Activated CD4-positive, alpha-beta memory T cell treated with anti-CD3 and anti-CD28 coated beads for 36 hours (primary cell): ENCODE results near the gene RBM19. TPM values are rescaled to one million over a fixed set of nuclear protein-coding genes. Genes with fewer than 3 reads are reported as not detected.

Experiments used
- CTCF ChIA-PET: fragments of 350-600 bp; sonication (Branson Sonifier 250); formaldehyde crosslinking; loops from one replicate; lab custom pipeline; 2021; ENCODE audit warnings: antibody characterized with exemption, inconsistent platforms; lab: Charles Lee
- POLR2A ChIA-PET: fragments of 350-600 bp; sonication (Branson Sonifier 250); formaldehyde crosslinking; loops from one replicate; lab custom pipeline; 2021; ENCODE audit warnings: antibody characterized with exemption; lab: Charles Lee
- DNase-seq: peaks from one replicate; pipeline ENCODE4 v3.0.0-alpha.2; 2020
- H3K27ac Mint-ChIP-seq: one replicate; pipeline ENCODE4 v1.8.0; 2021; ENCODE audit warnings: mixed read lengths
- H3K27me3 Mint-ChIP-seq: one replicate; pipeline ENCODE4 v1.8.0; 2021; ENCODE audit warnings: mixed read lengths
- H3K36me3 Mint-ChIP-seq: one replicate; pipeline ENCODE4 v1.8.0; 2021; ENCODE audit warnings: mixed read lengths
- H3K4me1 Mint-ChIP-seq: one replicate; pipeline ENCODE4 v1.8.0; 2021; ENCODE audit warnings: low read depth, mixed read lengths
- H3K4me3 Mint-ChIP-seq: one replicate; pipeline ENCODE4 v1.8.0; 2021; ENCODE audit warnings: mild to moderate bottlenecking, mixed read lengths
- H3K9me3 Mint-ChIP-seq: one replicate; pipeline ENCODE4 v1.8.0; 2021; ENCODE audit warnings: mixed read lengths
- intact Hi-C: fragments of 100-400 bp; cut with micrococcal nuclease; formaldehyde crosslinking; loops from one replicate; pipeline ENCODE4 v1.15.1; 2023
- total RNA-seq, 2 experiments: library from RNA; stranded (reverse); gene quantifications; one replicate each; pipeline ENCODE4 v1.2.3, GENCODE V29; 2021

RBM19 gene
- total RNA-seq, 2 experiments from 2014 or later, result 69.6 to 74.1 TPM

DNA sequence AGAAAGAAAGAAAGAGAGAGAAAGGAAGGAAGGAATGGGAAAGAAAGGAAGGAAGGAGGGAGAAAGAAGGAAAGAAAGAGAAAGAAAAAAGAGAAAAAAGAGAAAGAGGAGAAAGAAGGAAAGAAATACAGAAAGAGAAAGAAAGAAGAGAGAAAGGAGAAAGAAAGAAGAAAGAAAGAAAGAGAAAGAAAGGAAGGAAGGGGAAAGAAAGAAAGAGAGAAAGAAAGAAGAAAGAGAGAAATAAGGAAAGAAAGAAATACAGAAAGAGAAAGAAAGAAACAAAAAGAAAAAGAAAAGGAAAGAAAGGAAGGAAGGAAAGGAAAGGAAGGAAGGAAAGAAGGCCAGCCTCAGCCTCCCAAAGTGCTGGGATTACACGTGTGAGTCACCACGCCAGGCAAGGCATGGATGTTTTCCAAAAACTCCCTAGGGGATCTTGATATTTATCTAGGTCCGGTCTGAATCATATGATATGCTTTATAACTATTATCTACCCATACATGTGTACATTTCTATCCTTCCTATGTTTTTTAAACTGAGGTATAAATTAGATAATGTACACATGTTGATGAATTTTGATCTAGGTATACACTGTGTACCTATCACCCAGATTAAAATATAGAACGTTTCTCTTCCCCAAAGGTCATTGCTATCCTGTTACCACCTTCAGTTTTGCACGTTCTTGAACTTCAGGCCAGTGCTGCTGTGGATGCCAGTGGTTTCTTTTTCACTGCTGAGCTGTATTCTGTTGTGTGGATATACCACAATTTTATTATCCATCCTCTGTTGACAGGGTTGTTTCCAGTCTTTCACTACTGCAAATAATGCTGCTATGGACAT lies 177.9 kb downstream of the RBM19 start:
- H3K27ac Mint-ChIP-seq, result no peak overlapping the region
- DNase-seq, result no peak
- H3K4me1 Mint-ChIP-seq, result no peaks in the 10 kb centered on the region
- H3K9me3 Mint-ChIP-seq, result peaks cover 22% of the 10 kb centered on the region
- no peak overlapping the region for H3K4me3 Mint-ChIP-seq
- ChIA-PET POLR2A (no interaction called here), CTCF (no interaction called here)
- intact Hi-C loops, result no loop called here
- H3K36me3 Mint-ChIP-seq, result no peaks in the 10 kb centered on the region
- no peaks in the 10 kb centered on the region for H3K27me3 Mint-ChIP-seq

DNA sequence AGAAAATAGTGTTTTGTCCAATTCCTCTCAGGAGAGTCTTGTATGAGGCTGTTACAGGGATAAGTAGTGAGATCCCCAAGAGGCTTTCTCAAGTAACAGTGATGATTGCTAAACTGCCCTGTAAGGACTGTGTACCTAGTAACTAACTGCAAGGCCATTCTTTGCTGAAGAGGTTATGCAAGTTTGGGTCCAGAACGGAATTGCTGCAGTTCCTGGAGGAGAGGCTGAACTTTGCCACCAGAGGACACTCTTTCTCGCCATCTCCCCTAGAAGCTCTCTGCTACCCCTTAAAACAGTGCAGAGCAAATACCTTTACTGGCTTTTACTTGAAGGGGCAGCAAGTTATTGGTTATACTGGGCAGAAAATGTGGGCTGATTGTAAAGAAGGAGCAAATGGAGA lies 180.0 kb downstream of the RBM19 start:
- Mint-ChIP-seq H3K9me3 (peaks cover 17% of the 10 kb centered on the region), H3K27ac (no peak overlapping the region), H3K4me1 (no peaks in the 10 kb centered on the region), H3K4me3 (no peak overlapping the region), H3K27me3 (peaks cover 7% of the 10 kb centered on the region), H3K36me3 (no peaks in the 10 kb centered on the region)
- intact Hi-C loops, result no loop called here
- ChIA-PET CTCF (no interaction called here), POLR2A (no interaction called here)
- DNase-seq, result no peak

DNA sequence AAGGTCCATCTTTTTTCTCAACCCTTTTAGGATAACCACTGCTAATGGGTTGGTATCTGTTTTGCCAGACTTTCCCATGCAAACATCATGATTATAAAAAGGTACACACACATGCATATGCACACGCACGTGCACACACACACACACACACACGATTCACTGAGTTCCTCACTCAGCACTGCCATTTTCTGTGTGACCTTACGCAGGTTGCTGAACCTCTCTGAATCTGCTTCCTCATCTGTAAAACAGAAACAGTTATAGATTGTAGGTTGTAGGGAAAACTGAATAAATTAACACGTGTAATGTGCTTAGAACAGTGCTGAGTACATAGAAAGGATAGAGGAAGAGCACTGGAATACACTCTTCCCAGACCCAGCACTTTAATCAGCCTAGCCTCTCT lies 182.3 kb downstream of the RBM19 start:
- intact Hi-C loops, result no loop called here
- POLR2A ChIA-PET, result no interaction called here
- Mint-ChIP-seq H3K36me3 (no peaks in the 10 kb centered on the region), H3K9me3 (peaks cover 4% of the 10 kb centered on the region), H3K27me3 (peaks cover 17% of the 10 kb centered on the region), H3K4me3 (no peak overlapping the region), H3K4me1 (no peaks in the 10 kb centered on the region), H3K27ac (no peak overlapping the region)
- no peak for DNase-seq
- CTCF ChIA-PET, result no interaction called here

DNA sequence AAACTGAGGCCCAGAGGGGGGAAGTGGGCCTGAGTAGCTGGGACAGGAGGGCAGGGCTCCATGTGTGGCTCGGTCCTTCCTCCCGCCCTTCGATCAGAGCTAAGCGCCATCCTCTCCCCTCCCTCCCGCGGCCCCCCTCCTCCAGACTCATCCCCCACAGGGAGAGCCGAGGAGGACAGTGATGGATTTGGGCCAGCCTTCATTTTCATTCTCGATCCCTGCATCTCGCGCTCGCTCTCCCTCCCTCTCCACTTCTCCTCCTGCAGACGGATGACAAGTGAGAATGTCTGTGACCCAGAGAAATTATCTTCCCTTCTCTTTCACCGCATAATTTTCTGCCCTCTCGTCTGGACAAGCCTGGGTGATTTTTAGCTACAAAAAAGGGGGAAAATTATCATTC lies 183.3 kb downstream of the RBM19 start:
- ChIA-PET POLR2A (no interaction called here), CTCF (no interaction called here)
- Mint-ChIP-seq H3K4me3 (no peak overlapping the region), H3K27me3 (peaks cover 23% of the 10 kb centered on the region), H3K27ac (no peak overlapping the region), H3K4me1 (no peaks in the 10 kb centered on the region), H3K9me3 (peaks cover 2% of the 10 kb centered on the region), H3K36me3 (no peaks in the 10 kb centered on the region)
- no peak for DNase-seq
- intact Hi-C loops, result no loop called here

DNA sequence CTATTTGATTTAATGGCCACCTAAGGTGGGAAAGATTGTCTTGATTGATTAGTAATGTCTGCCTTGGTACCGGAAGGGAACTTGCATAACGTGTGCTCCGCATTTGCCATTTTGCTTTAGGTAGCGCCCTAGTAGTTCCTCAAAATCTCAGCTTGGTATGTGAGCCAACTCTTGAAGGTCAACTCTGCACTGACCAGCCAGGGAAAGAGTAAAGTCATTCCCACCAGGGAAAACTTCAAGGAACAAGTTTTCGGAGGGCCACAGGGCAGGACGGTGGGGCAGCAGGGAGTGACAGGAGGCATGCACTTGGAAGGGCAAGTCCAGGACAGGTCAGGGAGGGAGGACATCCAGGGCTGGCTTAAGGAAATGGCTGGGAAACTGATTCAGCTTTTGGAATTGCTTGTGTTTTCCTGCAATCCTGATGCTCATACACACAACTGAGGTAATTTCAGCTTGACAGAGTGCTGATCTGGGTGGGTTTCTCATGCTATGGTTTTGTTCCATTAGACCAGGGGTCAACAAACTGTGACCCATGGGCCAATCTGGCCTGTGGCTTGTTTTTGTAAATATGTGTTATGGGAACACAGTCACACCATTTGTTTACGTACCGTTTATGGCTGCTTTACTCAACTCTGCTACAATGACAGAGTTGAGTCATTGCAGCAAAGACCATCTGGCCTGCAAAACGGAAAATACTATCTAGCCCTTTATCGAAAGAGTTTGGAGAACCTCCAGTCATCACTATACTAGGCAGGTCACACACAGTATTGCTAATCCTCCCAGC lies 184.5 kb downstream of the RBM19 start:
- Mint-ChIP-seq H3K27ac (no peak overlapping the region), H3K9me3 (no peaks in the 10 kb centered on the region), H3K27me3 (peaks cover 24% of the 10 kb centered on the region), H3K36me3 (no peaks in the 10 kb centered on the region), H3K4me3 (no peak overlapping the region), H3K4me1 (no peaks in the 10 kb centered on the region)
- POLR2A ChIA-PET, result no interaction called here
- DNase-seq, result no peak
- intact Hi-C loops, result no loop called here
- CTCF ChIA-PET, result no interaction called here

DNA sequence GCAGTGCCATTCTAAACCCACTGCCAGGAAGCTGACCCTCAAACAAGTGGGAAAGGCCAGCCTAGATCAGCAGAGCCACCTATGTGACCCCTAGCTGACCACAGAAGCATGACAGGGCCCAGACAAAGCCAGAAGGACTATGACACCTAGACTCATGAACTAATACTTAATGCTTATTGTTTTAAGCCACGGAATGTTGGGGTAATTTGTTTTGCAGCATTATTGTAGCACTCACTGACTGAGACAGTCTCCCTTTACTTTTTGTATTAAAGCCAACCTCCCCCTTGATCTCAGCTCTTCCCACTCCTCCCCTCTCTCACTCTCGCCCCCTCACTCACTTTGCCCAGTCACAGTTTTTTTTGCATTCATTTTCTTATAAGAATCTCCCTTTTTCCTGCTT lies 186.4 kb downstream of the RBM19 start:
- peaks cover 24% of the 10 kb centered on the region for H3K27me3 Mint-ChIP-seq
- ChIA-PET CTCF (no interaction called here), POLR2A (no interaction called here)
- no peak for DNase-seq
- H3K9me3 Mint-ChIP-seq, result no peaks in the 10 kb centered on the region
- no peaks in the 10 kb centered on the region for H3K4me1 Mint-ChIP-seq
- intact Hi-C loops, result no loop called here
- H3K27ac Mint-ChIP-seq, result no peak overlapping the region
- no peak overlapping the region for H3K4me3 Mint-ChIP-seq
- no peaks in the 10 kb centered on the region for H3K36me3 Mint-ChIP-seq

DNA sequence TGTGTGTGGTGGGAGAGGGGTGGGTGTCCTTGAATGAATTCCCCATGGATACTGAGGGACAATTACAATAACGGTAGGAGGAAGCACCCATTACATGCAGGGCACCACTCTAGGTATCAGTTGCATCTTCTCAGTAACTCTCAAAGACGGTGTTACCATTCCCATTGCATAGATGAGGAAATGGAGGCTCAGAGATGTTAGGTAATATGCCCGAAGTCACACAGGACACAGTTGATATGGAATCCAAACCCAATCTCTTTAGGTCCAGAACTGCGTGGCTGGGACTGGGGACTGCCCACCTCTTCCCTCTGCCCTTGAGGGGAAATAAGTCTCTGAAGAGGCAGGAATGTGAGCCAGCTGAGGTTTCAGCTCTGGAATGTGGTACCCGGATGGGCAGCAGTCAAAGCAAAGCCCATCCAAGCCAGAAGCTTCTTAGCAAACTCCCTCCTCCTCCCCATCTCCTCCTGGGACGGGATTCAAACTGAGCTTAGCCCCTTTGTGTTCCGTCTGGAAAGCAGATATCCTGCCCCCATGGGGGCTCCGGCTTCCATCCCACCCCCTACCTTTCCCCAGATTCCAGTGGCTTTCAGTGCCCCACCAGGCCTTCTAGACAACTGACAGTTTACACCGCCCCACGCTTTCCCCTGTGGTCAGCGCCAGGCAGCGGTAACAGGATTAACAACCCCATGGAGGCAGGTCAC lies 187.5 kb downstream of the RBM19 start:
- Mint-ChIP-seq H3K27me3 (peaks cover 24% of the 10 kb centered on the region), H3K4me3 (no peak overlapping the region), H3K36me3 (no peaks in the 10 kb centered on the region), H3K27ac (no peak overlapping the region), H3K4me1 (no peaks in the 10 kb centered on the region), H3K9me3 (no peaks in the 10 kb centered on the region)
- CTCF ChIA-PET, result no interaction called here
- no peak for DNase-seq
- intact Hi-C loops, result no loop called here
- POLR2A ChIA-PET, result no interaction called here

DNA sequence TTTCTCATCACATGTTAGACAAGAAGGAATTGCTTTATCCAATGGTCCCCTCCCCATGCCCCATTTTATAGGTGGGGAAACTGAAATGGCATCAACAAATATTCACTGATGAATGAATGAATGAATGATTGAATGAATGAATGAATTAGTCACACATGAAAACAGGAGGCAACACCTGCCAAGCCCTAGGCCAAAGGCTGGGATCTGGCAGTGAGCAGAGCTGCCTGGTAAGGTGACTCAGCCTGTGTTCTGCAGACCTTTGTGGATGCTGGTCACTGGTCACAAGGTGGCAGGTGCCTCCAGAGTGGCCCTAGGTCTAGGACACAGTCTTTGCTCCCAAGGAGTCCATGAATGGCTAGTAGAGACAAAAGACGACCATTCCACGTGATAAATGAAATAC lies 188.4 kb downstream of the RBM19 start:
- peaks cover 22% of the 10 kb centered on the region for H3K27me3 Mint-ChIP-seq
- H3K4me3 Mint-ChIP-seq, result no peak overlapping the region
- no peaks in the 10 kb centered on the region for H3K4me1 Mint-ChIP-seq
- H3K36me3 Mint-ChIP-seq, result no peaks in the 10 kb centered on the region
- intact Hi-C loops, result no loop called here
- no peak overlapping the region for H3K27ac Mint-ChIP-seq
- no peaks in the 10 kb centered on the region for H3K9me3 Mint-ChIP-seq
- DNase-seq, result no peak
- ChIA-PET POLR2A (no interaction called here), CTCF (no interaction called here)

DNA sequence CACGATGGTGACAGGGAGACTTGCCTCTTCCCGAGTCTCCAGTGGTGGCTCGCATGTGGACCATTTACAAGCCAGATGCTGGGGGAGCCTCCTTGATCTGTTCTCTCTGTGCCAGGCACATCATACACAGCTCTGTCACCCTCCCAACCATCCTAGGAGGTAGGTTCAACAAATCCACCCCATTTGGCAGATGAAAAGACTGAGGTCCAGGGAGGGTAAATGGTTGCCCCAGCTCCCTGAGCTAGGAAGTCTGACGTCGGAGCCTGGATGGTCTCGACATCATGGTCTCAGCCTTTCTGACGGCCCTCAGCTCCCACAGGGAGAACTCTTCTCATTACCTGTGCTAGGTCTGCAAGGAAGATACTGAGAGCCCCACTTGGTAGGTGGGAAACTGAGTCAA lies 189.6 kb downstream of the RBM19 start:
- intact Hi-C loops, result no loop called here
- H3K4me3 Mint-ChIP-seq, result no peak overlapping the region
- H3K27me3 Mint-ChIP-seq, result peaks cover 20% of the 10 kb centered on the region
- no peak overlapping the region for H3K27ac Mint-ChIP-seq
- DNase-seq, result no peak
- ChIA-PET POLR2A (no interaction called here), CTCF (no interaction called here)
- H3K9me3 Mint-ChIP-seq, result no peaks in the 10 kb centered on the region
- no peaks in the 10 kb centered on the region for H3K36me3 Mint-ChIP-seq
- no peaks in the 10 kb centered on the region for H3K4me1 Mint-ChIP-seq

DNA sequence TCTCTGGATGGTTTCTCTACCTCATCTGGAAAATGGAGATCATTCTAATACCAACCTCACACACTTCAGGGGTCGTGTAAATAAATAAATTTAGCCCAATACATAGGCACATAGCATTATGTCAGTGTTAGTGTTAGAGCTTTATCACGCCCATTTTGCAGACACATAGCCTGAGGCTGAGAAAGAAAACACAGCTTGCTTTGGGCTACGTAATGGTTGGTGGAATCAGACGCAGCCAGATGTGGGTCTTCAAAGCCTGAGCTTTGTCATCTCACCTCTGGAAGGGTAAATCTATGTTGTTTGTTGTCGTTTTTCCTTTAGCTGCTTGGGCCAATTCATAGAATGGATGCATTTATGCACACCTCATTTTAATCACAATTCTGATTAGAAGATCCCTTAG lies 191.6 kb downstream of the RBM19 start:
- Mint-ChIP-seq H3K27me3 (peaks cover 12% of the 10 kb centered on the region), H3K4me1 (no peaks in the 10 kb centered on the region), H3K27ac (no peak overlapping the region), H3K36me3 (no peaks in the 10 kb centered on the region), H3K4me3 (no peak overlapping the region), H3K9me3 (no peaks in the 10 kb centered on the region)
- POLR2A ChIA-PET, result no interaction called here
- CTCF ChIA-PET, result no interaction called here
- intact Hi-C loops, result no loop called here
- DNase-seq, result no peak

DNA sequence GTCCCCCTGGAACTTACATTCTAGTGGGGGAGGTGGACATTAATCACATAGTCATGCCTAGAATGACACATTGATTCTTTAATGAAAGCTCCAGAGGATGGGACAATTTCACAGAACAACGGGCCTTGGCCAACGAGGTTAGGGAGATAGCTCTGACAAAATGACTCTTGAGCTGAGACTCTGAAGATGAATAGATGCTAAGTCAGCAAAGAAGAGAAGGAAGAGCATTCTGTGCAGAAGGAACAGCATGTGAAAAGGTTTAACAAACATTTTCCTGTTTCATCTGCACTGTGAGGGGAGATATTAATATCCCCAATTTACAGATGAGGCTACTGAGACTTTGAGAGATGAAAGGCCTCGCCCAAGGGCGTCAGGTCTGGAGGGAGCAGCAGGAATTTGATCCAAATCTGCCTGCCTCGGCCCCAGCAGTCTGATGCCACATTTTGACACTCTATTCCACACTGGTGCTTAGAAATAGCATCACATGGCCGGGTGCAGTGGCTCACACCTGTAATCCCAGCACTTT lies 193.6 kb downstream of the RBM19 start:
- POLR2A ChIA-PET, result no interaction called here
- Mint-ChIP-seq H3K27me3 (peaks cover 1% of the 10 kb centered on the region), H3K27ac (no peak overlapping the region), H3K4me3 (no peak overlapping the region), H3K9me3 (no peaks in the 10 kb centered on the region), H3K4me1 (no peaks in the 10 kb centered on the region), H3K36me3 (no peaks in the 10 kb centered on the region)
- intact Hi-C loops, result no loop called here
- no peak for DNase-seq
- CTCF ChIA-PET, result no interaction called here

DNA sequence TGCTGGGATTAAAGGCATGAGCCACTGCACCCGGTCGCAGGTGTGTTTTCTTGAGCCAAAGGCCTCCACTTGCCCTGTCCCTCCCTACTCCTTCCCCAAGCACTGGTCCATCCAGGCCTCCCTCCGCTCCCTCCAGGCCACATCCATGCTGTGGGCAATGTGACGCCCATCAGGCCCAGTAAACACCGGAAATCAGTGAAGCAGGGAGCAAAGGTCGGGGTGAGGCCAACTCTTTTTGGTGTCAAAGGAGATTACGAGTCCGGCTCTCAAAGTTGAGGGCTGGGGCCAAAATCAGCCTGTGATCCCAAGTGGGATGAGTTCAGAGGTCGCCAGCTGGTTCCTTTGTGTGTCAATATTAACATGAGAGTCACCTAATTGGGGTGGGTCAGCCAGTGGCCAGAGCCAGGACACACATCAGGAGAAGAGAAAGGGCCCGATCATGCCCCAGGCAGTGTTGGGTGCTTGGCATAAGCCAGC lies 195.7 kb downstream of the RBM19 start:
- CTCF ChIA-PET, result no interaction called here
- no peaks in the 10 kb centered on the region for H3K27me3 Mint-ChIP-seq
- H3K27ac Mint-ChIP-seq, result no peak overlapping the region
- intact Hi-C loops, result no loop called here
- no peaks in the 10 kb centered on the region for H3K36me3 Mint-ChIP-seq
- H3K9me3 Mint-ChIP-seq, result no peaks in the 10 kb centered on the region
- POLR2A ChIA-PET, result no interaction called here
- DNase-seq, result no peak
- H3K4me3 Mint-ChIP-seq, result no peak overlapping the region
- H3K4me1 Mint-ChIP-seq, result no peaks in the 10 kb centered on the region
